HL-60 (cell line): ENCODE measurements around the gene HOXB8.

Experiments used
- DNase-seq, 2 experiments: peaks; one replicate each; pipeline ENCODE4 v3.0.0-alpha.2; 2010 to 2020; ENCODE audit warnings: low read depth in 1 of 2, low spot score in 1 of 2
- H3K27ac ChIP-seq: fragments of 250-450 bp; sonication (Bioruptor Pico); replicated peaks from 2 replicates; pipeline ENCODE4 v1.5.1; 2020; ENCODE audit warnings: mild to moderate bottlenecking, moderate library complexity
- H3K27me3 ChIP-seq: fragments of 250-450 bp; sonication (Bioruptor Pico); 2 replicates; pipeline ENCODE4 v1.5.1; 2021; ENCODE audit warnings: mild to moderate bottlenecking, moderate library complexity; ENCODE audit not compliant: insufficient read depth, poor library complexity, severe bottlenecking
- H3K4me3 ChIP-seq: replicated peaks from 2 replicates; pipeline ENCODE4 v1.5.1; 2011; ENCODE audit warnings: mild to moderate bottlenecking, control low read depth, low read length; ENCODE audit not compliant: insufficient read depth
- CTCF ChIP-seq: IDR thresholded peaks from one replicate; pipeline ENCODE4 v1.5.1; 2011; ENCODE audit warnings: low read length, control low read depth, inconsistent platforms; ENCODE audit not compliant: insufficient read depth
- GABPA ChIP-seq: IDR thresholded peaks from 2 replicates; pipeline ENCODE4 v1.6.1; 2012; ENCODE audit warnings: low read depth
- POLR2AphosphoS5 ChIP-seq: IDR thresholded peaks from 2 replicates; pipeline ENCODE4 v1.6.1; 2012; ENCODE audit warnings: low read depth
- REST ChIP-seq: IDR thresholded peaks from 2 replicates; pipeline ENCODE4 v1.6.1; 2012; ENCODE audit warnings: low read depth; ENCODE audit not compliant: insufficient replicate concordance
- SPI1 ChIP-seq: IDR thresholded peaks from 2 replicates; pipeline ENCODE4 v1.6.1; 2012; ENCODE audit warnings: low read depth, mild to moderate bottlenecking, borderline replicate concordance

HOXB8 gene

GRCh38 chr17:48630009-48630924, 15.2 kb upstream of the HOXB8 start:
- Histone ChIP-seq H3K27ac (no peak overlapping the region), H3K4me3 (no peak overlapping the region), H3K27me3 (peaks cover 86% of the 10 kb centered on the region)
- DNase-seq: no peak
- no peak for TF ChIP-seq SPI1
- TF ChIP-seq GABPA: no peak
- TF ChIP-seq POLR2AphosphoS5: no peak
- TF ChIP-seq REST: no peak
- TF ChIP-seq CTCF: no peak

GRCh38 chr17:48629411-48629759, 14.3 kb upstream of the HOXB8 start:
- no peak for DNase-seq
- H3K27ac ChIP-seq: no peak overlapping the region
- peaks cover 84% of the 10 kb centered on the region for H3K27me3 ChIP-seq
- no peak overlapping the region for H3K4me3 ChIP-seq
- TF ChIP-seq REST: no peak
- TF ChIP-seq SPI1: no peak
- no peak for TF ChIP-seq GABPA
- no peak for TF ChIP-seq POLR2AphosphoS5
- no peak for TF ChIP-seq CTCF

GRCh38 chr17:48628649-48629410, 13.7 kb upstream of the HOXB8 start:
- H3K27ac ChIP-seq: no peak overlapping the region
- DNase-seq: peak in 1 of 2 experiments; percentile 11
- H3K4me3 ChIP-seq: no peak overlapping the region
- H3K27me3 ChIP-seq: peaks cover 84% of the 10 kb centered on the region
- TF ChIP-seq REST (no peak), GABPA (no peak), CTCF (no peak), POLR2AphosphoS5 (no peak), SPI1 (no peak)
